8988T (cell line): ENCODE results near the gene RNU6-9.
"Not testable (repeated sequence)": the region's sequence is repeated elsewhere in the genome, so short reads cannot be mapped to it uniquely, and the experiment has no call there.

Experiments used
- DNase-seq: peaks from one replicate; pipeline ENCODE4 v3.0.0; 2011

RNU6-9 gene

GRCh38 chr19:878751-879561 lies 14.3 kb upstream of the RNU6-9 start:
- not testable (repeated sequence) for DNase-seq

GRCh38 chr19:879711-880438 lies 13.4 kb upstream of the RNU6-9 start:
- no peak for DNase-seq

DNA sequence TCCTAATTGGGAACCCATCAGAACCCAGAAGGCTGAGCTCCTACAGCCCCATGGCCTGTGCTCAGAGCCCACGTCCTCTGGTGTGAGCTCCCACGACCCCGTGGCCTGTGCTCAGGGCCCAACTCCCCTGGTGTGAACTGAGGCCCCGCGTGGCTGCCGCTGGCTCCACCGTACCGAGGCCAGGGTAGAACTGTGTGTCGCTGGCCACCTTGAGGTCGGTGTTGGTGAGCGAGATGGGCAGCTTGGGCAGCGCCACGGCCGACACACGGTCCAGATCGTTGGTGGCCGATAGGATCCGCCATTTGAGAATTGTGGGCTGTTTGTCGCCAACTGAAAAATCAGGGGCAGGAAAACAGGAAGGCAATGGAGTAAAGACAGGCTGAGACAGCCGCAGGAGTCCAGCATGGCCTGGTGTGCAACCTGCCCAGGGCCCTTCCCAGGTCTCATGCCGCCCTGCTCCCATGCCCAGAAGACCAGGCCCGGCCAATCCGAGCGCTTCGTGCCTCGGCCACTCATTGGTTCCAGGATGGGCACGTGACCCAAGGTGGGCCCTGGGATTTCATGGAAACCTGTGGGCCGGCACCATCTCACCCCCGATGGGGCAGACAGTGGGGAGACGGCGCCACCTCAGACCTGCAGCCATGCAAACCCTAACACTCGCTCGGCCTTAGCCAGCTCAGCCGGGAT lies 11.8 kb upstream of the RNU6-9 start:
- no peak for DNase-seq

DNA sequence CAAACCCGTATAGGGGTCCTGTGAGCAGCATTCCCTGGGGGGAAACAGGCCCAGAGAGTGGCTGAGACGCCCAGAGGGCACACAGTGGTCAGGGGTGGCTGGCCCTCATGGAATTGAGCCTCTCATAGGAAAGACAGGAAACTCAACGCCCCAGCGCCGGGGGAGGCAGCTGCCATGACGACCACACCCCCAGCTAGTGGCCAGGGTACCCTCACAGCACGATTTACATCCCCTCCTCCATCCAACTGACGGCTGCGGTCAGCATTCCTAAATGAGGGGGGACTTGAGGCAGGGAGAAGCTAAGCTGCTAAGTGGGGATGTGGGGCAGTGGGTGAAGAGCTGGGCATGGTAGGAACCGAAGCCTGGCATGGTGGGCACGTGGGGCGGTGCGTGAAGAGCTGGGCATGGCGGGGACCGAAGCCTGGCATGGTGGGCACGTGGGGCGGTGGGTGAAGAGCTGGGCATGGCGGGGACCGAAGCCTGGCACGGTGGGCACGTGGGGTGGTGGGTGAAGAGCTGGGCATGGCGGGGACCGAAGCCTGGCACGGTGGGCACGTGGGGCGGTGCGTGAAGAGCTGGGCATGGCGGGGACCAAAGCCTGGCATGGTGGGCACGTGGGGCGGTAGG lies 10.3 kb upstream of the RNU6-9 start:
- no peak for DNase-seq

GRCh38 chr19:883661-884211 lies 9.5 kb upstream of the RNU6-9 start:
- DNase-seq, result peak; percentile 98

- DNase-seq, result no peak
Observed at GRCh38 chr19:884420-885211, 8.7 kb upstream of the RNU6-9 start.

- DNase-seq, result no peak
Observed at GRCh38 chr19:885536-886224, 7.6 kb upstream of the RNU6-9 start.

- DNase-seq, result no peak
Observed at GRCh38 chr19:887072-887471, 6.2 kb upstream of the RNU6-9 start.

- DNase-seq, result no peak
Observed at GRCh38 chr19:887599-887998, 5.7 kb upstream of the RNU6-9 start.

DNA sequence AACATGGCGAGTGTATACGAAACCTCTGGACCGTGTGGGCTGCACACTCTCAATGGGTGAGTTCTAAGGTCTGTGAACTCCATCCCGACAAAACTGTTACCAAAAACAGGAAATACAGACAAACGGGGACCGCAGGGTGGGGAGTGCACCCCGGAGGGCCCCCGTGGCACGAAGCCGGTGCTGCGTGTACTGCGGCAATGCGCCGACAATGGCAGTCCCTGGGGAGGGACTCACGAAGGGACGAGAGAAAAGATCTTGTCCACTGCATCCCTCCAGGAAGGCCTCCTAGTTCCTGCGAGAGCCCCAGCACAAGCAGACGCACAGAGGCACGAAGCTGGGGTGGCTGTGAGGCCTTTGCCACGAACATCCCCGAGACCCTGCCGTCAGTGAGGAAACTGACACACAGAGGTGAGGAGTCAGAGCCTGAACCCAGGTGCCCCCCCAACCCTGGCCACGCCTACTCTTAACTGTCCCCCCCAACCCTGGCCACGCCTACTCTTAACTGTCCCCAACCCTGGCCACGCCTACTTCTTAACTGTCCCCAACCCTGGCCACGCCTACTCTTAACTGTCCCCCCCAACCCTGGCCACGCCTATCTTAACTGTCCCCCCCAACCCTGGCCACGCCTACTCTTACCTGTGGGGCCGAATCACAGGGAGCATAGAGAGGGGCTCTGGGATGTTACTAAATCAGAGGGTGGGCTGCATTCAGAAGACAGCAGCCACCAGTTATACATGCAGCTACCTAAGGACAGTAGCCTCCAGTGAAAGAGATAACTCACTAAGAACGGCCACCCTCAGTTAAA lies 4.5 kb upstream of the RNU6-9 start:
- no peak for DNase-seq

DNA sequence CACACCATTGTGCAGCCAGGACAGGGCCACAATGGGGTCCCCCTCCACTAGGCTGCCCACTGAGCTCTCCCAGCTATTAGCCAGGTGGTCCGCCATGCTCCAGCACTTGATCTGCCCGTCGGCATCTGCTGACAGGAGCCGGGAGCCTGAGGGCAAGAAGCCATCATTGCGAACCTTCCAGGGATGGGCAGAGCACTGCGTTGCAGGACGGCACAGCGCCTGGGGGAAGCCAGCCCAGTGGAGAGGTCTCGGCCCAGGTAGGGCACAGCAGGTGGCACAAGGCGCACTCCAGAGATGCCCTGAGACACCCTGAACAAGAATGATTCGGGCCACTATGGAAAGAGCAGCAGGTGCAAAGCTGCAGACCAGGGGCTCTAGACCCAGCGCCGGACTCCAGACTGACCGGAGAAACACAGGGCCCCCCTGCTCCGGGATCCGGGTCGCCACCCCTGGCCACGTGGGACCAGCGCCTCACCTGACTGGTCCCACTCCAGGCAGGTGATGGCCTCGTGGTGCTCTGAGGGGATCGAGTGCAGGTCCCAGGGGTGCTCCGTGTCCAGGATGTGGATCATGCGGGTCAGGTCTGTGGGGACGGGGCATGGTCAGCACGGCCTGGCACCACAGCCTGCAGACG lies 3.5 kb upstream of the RNU6-9 start:
- DNase-seq, result no peak

DNA sequence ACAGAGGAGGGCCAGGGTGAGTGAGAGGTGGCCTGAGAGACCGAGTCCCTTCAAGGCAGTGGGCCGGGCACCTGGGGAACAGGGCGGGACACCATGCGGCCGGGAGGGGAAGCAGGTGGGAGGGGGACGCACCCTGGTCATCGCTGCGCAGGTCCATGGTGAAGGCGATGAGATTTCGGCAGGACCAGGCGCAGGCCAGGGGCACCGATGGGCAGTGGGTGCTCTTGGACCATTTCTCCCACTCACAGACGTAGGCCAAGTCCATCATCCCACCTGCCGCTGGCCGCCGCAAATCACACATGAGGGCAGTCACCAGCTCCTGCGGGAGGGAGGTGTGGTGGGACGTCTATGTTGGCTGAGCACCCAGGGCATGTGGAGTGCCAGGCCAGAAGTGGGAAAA lies 2.5 kb upstream of the RNU6-9 start:
- DNase-seq, result no peak

GRCh38 chr19:891421-892200 lies 1.7 kb upstream of the RNU6-9 start:
- not testable (repeated sequence) for DNase-seq

DNA sequence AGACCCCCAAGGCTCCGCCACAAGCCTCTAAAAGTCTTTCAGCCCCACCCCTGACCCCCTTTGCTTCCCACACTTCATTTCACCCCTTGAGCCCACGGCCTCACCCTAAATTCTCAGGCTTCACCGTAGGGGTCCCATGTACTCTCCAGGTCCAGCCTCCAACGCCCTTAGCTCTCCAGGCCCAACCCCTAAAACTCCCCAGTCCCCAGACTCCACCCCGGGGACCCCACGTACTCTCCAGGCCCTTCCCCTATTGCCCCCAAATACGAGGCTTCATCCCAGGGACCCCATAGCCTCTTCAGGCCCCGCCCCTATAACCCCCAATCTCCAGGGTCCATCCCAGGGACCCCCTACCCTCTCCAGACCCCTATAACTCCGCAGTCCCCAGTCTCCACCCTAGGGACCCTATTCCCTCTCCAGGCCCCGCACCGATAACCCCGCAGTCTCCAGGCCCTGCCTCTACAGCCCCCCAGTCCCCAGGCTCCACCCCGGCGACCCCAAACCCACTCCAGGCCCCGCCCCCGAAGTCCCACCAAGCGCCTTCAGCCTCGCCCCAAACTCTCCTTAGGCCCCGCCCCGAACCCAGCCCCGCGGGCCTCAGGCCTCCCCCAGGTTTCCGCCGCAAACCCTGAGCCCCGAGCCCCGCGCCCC lies 916 bp upstream of the RNU6-9 start:
- DNase-seq, result no peak

GRCh38 chr19:896434-896833 lies 3.1 kb downstream of the RNU6-9 start:
- no peak for DNase-seq

GRCh38 chr19:896999-897398 lies 3.7 kb downstream of the RNU6-9 start:
- DNase-seq, result no peak

- no peak for DNase-seq
Observed at GRCh38 chr19:897442-898039, 4.3 kb downstream of the RNU6-9 start.

GRCh38 chr19:898663-899062 lies 5.4 kb downstream of the RNU6-9 start:
- DNase-seq, result no peak
